WTC11 (cell line): ENCODE data around the gene DHX29. TPM values are rescaled to one million over a fixed set of nuclear protein-coding genes. Genes with fewer than 3 reads are reported as not detected.

Source experiments
- ATAC-seq: fragments of 200-7000 bp; cut with Tn5 transposase; 2 replicates; pipeline ENCODE4 v1.10.0; 2021; ENCODE audit warnings: mild to moderate bottlenecking, moderate library complexity
- CTCF ChIA-PET: fragments of 300-600 bp; sonication (Branson Sonifier 250); formaldehyde crosslinking; loops from one replicate; lab custom pipeline; 2021; ENCODE audit warnings: antibody characterized with exemption; lab: Charles Lee
- POLR2A ChIA-PET: fragments of 350-600 bp; sonication (Branson Sonifier 250); formaldehyde crosslinking; loops from one replicate; lab custom pipeline; 2021; ENCODE audit warnings: antibody characterized with exemption; lab: Charles Lee
- DNase-seq: peaks from one replicate; pipeline ENCODE4 v3.0.0; 2021; ENCODE audit warnings: low spot score
- H3K27ac Mint-ChIP-seq: 2 replicates; pipeline ENCODE4 v1.8.0; 2021; ENCODE audit warnings: mixed read lengths
- H3K27me3 Mint-ChIP-seq: 2 replicates; pipeline ENCODE4 v1.8.0; 2021; ENCODE audit warnings: low read depth, mild to moderate bottlenecking, moderate library complexity, mixed read lengths
- H3K36me3 Mint-ChIP-seq: 2 replicates; pipeline ENCODE4 v1.8.0; 2021; ENCODE audit warnings: mixed read lengths
- H3K4me1 Mint-ChIP-seq: 2 replicates; pipeline ENCODE4 v1.8.0; 2022; ENCODE audit warnings: mixed read lengths
- H3K4me3 Mint-ChIP-seq: 2 replicates; pipeline ENCODE4 v1.8.0; 2021; ENCODE audit warnings: mild to moderate bottlenecking, moderate library complexity, mixed read lengths
- H3K9me3 Mint-ChIP-seq: 2 replicates; pipeline ENCODE4 v1.8.0; 2021; ENCODE audit warnings: mixed read lengths
- ARID4B ChIP-seq: sonication (generic); formaldehyde crosslinking; IDR thresholded peaks from 2 replicates; pipeline ENCODE4 v1.8.0; 2023; ENCODE audit warnings: missing genetic modification reagents, mild to moderate bottlenecking, borderline replicate concordance
- ATF1 ChIP-seq: sonication (generic); formaldehyde crosslinking; IDR thresholded peaks from 2 replicates; pipeline ENCODE4 v1.8.1; 2023; ENCODE audit warnings: mild to moderate bottlenecking, moderate library complexity, missing genetic modification reagents
- CREB1 ChIP-seq: sonication (generic); formaldehyde crosslinking; IDR thresholded peaks from 2 replicates; pipeline ENCODE4 v1.8.0; 2023; ENCODE audit warnings: mild to moderate bottlenecking, missing genetic modification reagents
- CREM ChIP-seq: sonication (generic); formaldehyde crosslinking; IDR thresholded peaks from 2 replicates; pipeline ENCODE4 v1.8.1; 2022; ENCODE audit warnings: mild to moderate bottlenecking, missing genetic modification reagents, moderate library complexity
- E2F5 ChIP-seq: sonication (generic); formaldehyde crosslinking; IDR thresholded peaks from 2 replicates; pipeline ENCODE4 v1.8.1; 2022; ENCODE audit warnings: mild to moderate bottlenecking, moderate library complexity, missing genetic modification reagents
- ESRRA ChIP-seq: sonication (generic); formaldehyde crosslinking; IDR thresholded peaks from 2 replicates; pipeline ENCODE4 v1.8.1; 2022; ENCODE audit warnings: mild to moderate bottlenecking, missing genetic modification reagents, borderline replicate concordance
- FOXJ3 ChIP-seq: sonication (generic); formaldehyde crosslinking; IDR thresholded peaks from 2 replicates; pipeline ENCODE4 v1.9.0; 2021; ENCODE audit warnings: missing genetic modification reagents, mild to moderate bottlenecking, borderline replicate concordance
- GABPB1 ChIP-seq: sonication (generic); formaldehyde crosslinking; IDR thresholded peaks from 2 replicates; pipeline ENCODE4 v1.8.1; 2023; ENCODE audit warnings: mild to moderate bottlenecking, missing genetic modification reagents
- GRHL2 ChIP-seq: fragments of 250-450 bp; sonication (Bioruptor Pico); IDR thresholded peaks from 2 replicates; pipeline ENCODE4 v1.8.0; 2022; ENCODE audit warnings: mild to moderate bottlenecking, moderate library complexity; ENCODE audit not compliant: insufficient replicate concordance, severe bottlenecking
- HMGXB4 ChIP-seq: sonication (generic); formaldehyde crosslinking; IDR thresholded peaks from 2 replicates; pipeline ENCODE4 v1.8.1; 2023; ENCODE audit warnings: mild to moderate bottlenecking, moderate library complexity, missing genetic modification reagents
- IRF1 ChIP-seq: sonication (generic); formaldehyde crosslinking; IDR thresholded peaks from 2 replicates; pipeline ENCODE4 v1.8.0; 2023; ENCODE audit warnings: missing genetic modification reagents
- MLX ChIP-seq: sonication (generic); formaldehyde crosslinking; IDR thresholded peaks from 2 replicates; pipeline ENCODE4 v1.8.1; 2023; ENCODE audit warnings: mild to moderate bottlenecking, missing genetic modification reagents, moderate library complexity
- NR2C2 ChIP-seq: sonication (generic); formaldehyde crosslinking; IDR thresholded peaks from 2 replicates; pipeline ENCODE4 v1.8.0; 2022; ENCODE audit warnings: mild to moderate bottlenecking, missing genetic modification reagents
- RELA ChIP-seq: sonication (generic); formaldehyde crosslinking; IDR thresholded peaks from 2 replicates; pipeline ENCODE4 v1.8.1; 2022; ENCODE audit warnings: missing genetic modification reagents, mild to moderate bottlenecking, borderline replicate concordance
- SMAD3 ChIP-seq: sonication (generic); formaldehyde crosslinking; IDR thresholded peaks from 2 replicates; pipeline ENCODE4 v1.8.0; 2022; ENCODE audit warnings: missing genetic modification reagents, mild to moderate bottlenecking, borderline replicate concordance
- TCF7 ChIP-seq: sonication (generic); formaldehyde crosslinking; IDR thresholded peaks from 2 replicates; pipeline ENCODE4 v1.8.0; 2022; ENCODE audit warnings: mild to moderate bottlenecking, low read depth, missing genetic modification reagents, moderate library complexity
- TEAD4 ChIP-seq: sonication (generic); formaldehyde crosslinking; IDR thresholded peaks from 2 replicates; pipeline ENCODE4 v1.8.0; 2022; ENCODE audit warnings: mild to moderate bottlenecking, missing genetic modification reagents
- TP53 ChIP-seq: sonication (generic); formaldehyde crosslinking; IDR thresholded peaks from 2 replicates; pipeline ENCODE4 v1.8.1; 2023; ENCODE audit warnings: mild to moderate bottlenecking, missing genetic modification reagents
- ZNF317 ChIP-seq: sonication (generic); formaldehyde crosslinking; IDR thresholded peaks from 2 replicates; pipeline ENCODE4 v1.8.1; 2023; ENCODE audit warnings: low read depth, mild to moderate bottlenecking, moderate library complexity, missing genetic modification reagents, borderline replicate concordance
- ZNF671 ChIP-seq: fragments of 250-450 bp; sonication (Bioruptor Pico); IDR thresholded peaks from 2 replicates; pipeline ENCODE4 v1.8.0; 2021; ENCODE audit warnings: mild to moderate bottlenecking
- total RNA-seq: library from RNA; stranded (reverse); gene quantifications from 3 replicates; pipeline ENCODE4 v1.2.3, GENCODE V29; 2021

DHX29 gene
- total RNA-seq, 1 experiment from 2014 or later: 29.7 TPM

- no peak for TF ChIP-seq FOXJ3 (CRISPR knock-in tag)
- TF ChIP-seq SMAD3: no peak
- TF ChIP-seq CREM (CRISPR knock-in tag): no peak
- no peak for TF ChIP-seq CREB1
- no peak for TF ChIP-seq E2F5 (CRISPR knock-in tag)
- TF ChIP-seq TCF7 (CRISPR knock-in tag): no peak
- no peaks in the 10 kb centered on the region for H3K9me3 Mint-ChIP-seq
- ATAC-seq: no peak
- ChIA-PET CTCF (interaction anchor here (0.9 to 1.9 kb wide), 5 partner anchors 14 to 59 kb away, joined by 4 to 7 read pairs (median 4); partner anchors contain the start of genes CCNO and GPX8), POLR2A (interaction anchor here (0.6 kb wide), 2 partner anchors 14 to 16 kb away, joined by 3 to 4 read pairs; no protein-coding TSS in a partner anchor)
- H3K4me3 Mint-ChIP-seq: peak overlapping the region; percentile 11; the same call in 1 of the 2 replicates
- peak; percentile 42 for DNase-seq
- peaks cover 62% of the 10 kb centered on the region for H3K27me3 Mint-ChIP-seq
- H3K4me1 Mint-ChIP-seq: peaks cover 51% of the 10 kb centered on the region
- no peaks in the 10 kb centered on the region for H3K36me3 Mint-ChIP-seq
- no peak overlapping the region for H3K27ac Mint-ChIP-seq
Observed at GRCh38 chr5:55218967-55219366, 88.5 kb downstream of the DHX29 start.

- Mint-ChIP-seq H3K9me3 (no peaks in the 10 kb centered on the region), H3K36me3 (no peaks in the 10 kb centered on the region), H3K27ac (no peak overlapping the region), H3K4me1 (0 out of 2 replicates have a peak, but pooled peaks cover 4% of the 10 kb centered on the region), H3K4me3 (no peak overlapping the region), H3K27me3 (peaks cover 15% of the 10 kb centered on the region)
- no peak for TF ChIP-seq RELA
- TF ChIP-seq NR2C2: no peak
- TF ChIP-seq ESRRA: no peak
- TF ChIP-seq MLX (CRISPR knock-in tag): no peak
- TF ChIP-seq ZNF317 (CRISPR knock-in tag): no peak
- TF ChIP-seq ZNF671: no peak
- no peak for TF ChIP-seq ATF1 (CRISPR knock-in tag)
- no peak for TF ChIP-seq HMGXB4 (CRISPR knock-in tag)
- no peak for TF ChIP-seq TP53
- TF ChIP-seq TEAD4: no peak
- TF ChIP-seq ARID4B (CRISPR knock-in tag): no peak
- no peak for TF ChIP-seq GABPB1 (CRISPR knock-in tag)
- no peak for TF ChIP-seq SMAD3
- no peak for TF ChIP-seq GRHL2
- TF ChIP-seq TCF7 (CRISPR knock-in tag): no peak
- TF ChIP-seq IRF1 (CRISPR knock-in tag): no peak
- ChIA-PET POLR2A (no interaction called here), CTCF (no interaction called here)
- DNase-seq (no peak), ATAC-seq (no peak)
Observed at GRCh38 chr5:55211184-55211874, 96.2 kb downstream of the DHX29 start.
